ENCODE data around the gene NOP14.
"Not testable (repeated sequence)": the region's sequence is repeated elsewhere in the genome, so short reads cannot be mapped to it uniquely, and the experiment has no call there.

Gene NOP14

DNA sequence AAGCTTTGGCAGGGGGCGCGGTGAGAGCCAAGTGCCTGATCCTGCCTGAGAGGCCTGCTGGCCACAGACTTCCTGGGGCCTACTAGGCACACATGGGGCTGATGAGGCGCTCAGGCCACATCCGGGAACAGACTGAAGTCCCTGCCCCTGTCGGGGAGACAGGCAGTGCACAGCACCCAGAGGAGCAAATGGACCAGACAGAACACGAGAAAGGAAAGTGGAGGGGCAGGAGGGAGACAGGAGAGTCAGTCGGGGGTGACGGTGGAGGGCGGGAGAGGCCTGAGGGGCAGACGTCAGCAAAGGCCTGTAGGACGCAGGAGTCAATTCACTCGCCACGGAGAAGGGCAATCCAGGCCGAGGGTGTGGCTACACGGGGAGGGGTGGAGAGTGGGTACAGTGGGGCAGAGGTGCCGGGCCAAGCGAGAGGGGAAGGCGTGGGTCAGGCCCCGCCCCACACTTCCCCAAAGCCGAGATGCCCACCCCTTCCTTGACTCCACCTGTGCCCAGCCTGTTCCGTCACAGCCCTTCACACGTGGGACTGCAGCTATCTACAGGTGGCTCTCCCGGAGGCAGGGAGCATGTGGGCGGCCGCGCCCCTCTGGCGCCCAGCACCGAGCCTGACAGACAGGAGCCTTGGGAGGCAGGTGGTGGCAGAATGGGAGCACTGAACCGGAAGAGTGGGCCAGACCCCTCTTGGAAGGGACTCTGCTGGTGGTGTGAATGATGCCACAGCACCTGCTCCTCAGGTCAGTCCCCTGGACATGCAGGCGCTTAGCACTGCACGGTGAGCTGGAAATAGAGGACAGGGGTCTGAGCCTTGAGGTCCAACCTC is 20.5 kb downstream of the NOP14 start:
- no peak for DNase-seq (ENCODE audit: low spot score)

DNA sequence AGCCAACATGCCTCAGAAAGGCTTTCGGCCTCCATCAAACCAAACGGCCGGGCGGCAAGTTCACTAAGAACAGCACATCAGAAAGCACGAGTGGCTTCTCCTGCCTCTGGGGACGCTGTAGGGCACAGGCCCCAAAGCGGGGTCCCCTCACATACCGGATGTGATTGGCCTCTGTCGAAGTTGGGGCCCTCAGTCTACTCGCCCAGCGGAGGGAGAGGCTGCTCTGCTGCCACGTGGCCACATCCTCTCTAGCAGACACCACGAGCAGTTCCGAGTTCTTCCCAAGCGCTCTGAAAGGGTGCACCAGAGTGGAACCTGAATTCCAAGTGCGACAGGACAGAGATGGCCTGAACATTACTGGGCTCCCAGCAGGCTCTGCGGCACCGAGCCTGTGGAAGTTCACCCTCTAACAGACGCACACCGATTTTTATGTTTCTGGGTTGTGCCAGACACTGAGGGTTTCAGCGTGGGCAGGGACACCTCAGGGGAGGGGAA is 21.1 kb downstream of the NOP14 start:
- no peak for DNase-seq (ENCODE audit: low spot score)

DNA sequence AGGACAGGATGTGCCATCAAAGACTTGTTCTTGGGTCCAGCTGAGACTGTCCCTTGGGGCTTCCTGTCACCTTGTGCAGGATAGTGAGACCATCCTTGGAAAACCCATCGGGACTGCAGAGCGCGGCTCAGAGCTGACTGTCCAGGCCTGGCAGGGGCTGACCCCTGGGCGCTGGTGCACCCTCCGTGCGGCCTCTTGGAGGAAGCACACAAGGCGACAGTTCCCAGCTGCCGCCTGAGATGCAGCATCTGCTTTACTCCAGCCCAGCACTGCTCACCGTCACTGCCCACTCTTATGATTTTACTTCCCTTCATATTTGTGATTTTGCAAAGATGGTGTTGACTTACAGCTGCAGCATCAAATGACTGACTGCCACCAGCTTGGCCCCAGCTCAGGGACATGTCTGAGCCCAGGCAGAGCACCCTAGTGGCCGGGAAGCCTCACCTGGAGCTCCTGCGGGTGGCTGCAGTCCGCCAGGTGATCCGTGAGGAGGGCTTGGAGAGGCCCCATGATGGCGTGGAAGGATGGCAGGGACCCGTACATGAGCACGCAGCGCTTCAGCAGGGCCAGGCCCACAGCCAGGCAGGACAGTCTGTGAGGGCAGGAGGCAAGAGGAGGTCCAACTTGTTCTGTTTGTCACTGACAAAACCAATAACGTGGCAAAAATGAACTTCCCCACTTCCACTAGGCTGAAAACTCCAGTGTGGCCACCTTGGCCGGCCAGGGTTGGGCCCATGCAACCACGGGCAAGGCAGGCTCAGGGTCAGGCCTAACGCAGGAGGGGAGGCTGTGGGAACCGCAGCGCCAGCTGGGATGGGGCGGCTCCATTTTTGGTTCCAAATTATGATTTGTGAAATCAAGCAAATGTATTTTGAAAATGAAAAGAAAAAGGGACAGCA is 21.8 kb downstream of the NOP14 start:
- DNase-seq (ENCODE audit: low spot score) = no peak

DNA sequence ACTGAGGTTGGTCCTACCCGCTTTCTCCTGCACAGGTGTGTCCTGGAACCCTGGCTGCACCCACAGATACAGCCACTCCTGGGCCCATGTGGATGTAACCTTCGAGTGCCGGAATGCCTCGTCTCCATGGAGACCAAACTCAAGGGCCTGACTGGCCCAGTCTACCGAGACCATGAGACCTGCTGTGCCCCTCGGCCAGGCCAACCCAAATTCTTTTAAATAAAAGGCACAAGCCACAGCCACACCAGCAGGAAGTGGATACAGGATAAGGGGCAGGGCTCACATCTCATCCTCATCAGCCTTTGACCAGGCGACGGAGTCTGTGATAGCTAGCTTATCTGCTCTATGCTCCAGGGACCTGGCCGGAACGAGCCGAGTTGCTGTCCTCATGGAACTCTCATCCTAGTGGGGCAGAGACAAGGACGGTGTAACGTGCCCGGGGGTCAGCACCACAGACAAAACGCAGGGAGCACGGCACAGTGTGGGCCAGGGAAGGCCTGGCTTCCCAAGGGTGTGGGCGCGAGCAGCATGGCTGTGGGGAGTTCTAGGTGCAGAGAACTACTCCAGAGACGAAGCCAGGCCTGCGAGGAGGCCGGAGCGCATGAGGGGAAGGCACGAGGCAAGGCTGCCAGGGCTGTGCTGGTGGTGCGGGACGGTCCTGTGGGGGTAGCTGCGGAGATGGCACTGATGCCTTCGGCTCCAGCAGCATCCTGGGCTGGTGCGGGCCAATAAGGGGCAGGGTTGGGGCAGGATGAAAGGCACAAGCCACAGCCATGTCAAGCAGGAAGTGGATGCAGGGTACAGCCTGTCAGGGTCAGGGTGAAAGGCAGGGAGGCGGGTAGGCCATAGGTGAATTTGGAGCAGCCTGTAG is 22.7 kb downstream of the NOP14 start:
- DNase-seq (ENCODE audit: low spot score) = no peak

DNA sequence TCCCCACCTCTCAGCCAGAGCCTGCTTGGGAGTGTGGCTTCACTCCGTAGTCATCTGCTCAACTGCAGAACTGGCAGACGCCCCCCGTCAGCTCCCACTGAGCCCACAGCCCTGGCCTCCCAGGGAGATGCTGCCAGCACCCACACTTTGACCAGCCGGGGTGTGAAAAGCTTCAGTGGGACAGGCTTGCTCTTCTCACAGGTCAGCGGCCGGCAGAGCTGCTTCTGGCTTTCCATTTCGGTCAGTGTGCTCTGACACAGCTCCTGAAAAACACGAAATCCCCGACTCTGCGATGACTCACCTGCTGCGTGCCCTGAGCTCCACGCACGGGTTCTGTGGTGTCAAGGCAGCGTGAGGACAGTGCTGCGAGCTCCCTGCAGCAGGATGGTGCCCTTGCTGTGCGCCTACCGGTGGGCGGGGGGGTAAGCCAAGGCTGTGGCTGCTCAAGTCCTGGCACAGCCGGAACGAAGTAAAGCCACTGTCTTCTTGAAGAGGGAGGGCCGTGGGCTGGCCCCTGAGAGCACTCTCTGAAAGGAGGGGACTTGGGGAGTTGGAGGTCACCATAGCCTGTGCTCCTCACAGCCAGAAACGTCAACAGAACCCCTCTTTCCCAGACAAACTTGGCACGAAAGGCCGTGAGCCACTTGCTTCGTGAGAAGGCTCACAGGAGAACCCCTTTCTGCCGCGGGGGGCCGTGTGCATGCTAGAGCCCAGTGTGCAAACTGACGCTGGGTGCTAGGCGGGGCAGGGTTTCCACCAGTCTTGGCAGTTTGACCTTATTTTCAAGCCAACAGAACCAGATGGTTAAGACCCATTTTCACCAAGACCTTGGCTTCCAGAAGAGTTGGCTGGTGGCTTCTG is 23.6 kb downstream of the NOP14 start:
- no peak for DNase-seq (ENCODE audit: low spot score)

DNA sequence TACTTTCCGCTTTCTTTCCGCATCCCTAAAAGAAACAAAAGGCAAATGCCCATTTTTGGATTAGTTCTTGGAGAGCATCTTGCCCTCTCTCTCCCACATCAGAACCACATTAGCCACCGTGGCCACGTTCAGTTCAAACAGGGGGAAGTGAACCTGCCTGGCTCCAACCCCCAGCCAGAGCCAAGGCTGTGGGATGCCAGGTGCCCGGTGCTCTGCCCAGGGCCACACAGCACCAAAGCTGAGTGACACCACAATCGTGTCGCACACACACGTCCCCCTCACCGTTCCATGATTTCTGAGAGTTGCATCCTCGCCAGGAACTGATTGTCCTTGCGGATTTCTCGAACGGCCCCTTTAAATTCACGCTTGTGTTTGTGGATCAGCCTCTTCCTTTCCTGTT is 24.3 kb downstream of the NOP14 start:
- DNase-seq (ENCODE audit: low spot score) = no peak

DNA sequence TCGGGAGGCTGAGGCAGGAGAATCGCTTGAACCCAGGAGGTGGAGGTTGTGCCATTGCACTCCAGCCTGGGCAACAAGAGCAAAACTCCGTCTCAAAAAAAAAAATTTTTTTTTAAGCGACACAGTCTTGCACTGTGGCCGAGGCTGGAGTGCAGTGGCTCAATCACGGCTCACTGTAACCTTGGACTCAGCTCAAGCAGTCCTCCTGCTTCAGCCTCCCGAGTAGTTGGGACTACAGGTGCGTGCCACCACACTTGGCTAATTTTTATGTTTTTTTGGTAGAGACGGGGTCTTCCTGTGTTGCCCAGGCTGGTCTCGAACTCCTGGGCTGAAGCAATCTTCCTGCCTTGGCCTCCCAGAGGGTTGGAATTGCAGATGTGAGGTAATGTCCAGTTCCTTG is 24.8 kb downstream of the NOP14 start:
- not testable (repeated sequence) for DNase-seq (ENCODE audit: low spot score)

DNA sequence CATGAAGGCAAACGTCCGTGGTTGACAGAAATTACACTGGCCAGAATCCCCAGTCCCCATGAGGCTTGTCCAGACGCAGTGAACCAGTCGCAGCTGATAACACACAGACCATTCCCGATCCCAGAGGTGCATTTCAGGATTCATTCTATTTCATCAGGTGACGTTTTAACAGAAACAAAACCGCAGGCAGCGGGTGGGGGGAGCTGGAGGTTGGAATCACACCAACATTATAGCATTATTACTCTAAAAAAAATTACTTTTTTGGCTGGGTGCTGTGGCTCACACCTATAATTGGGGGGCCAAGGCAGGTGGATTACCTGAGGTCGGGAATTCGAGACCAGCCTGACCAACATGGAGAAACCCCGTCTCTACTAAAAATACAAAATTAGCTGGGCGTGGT is 25.2 kb downstream of the NOP14 start:
- no peak for DNase-seq (ENCODE audit: low spot score)

DNA sequence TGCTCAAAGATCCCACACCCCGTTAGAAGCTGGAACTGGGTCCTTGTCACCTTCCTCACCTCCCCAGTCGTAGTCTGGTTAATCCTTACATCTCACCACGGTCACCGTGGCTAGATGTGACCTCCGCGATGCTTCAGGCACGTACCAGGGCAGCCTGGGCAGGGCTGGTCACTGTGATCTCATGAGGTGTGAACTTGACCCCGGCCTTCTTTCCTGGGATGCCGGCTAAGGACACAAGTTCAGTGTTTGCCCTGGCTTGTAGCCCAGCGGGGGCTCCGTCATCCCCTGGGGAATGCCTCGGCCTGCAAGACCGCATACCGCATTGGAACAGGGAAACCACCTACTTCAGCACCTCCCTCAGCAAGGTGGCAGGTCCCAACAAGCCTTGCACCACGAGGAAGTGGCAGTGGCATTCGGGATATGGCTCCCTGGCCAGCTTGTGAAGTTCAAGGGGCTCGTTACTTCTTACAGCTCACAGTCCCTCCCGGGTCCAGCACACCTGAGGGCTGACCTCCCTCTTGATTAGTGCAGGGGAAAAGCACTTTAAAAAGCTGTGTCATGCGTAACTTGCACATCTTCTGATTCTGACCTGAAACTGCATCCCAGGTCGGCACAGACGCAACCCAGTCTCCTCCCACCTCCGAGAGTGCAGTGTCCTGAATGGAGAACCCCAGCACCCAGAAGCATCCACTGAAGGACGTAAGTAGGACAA is 25.9 kb downstream of the NOP14 start:
- no peak for DNase-seq (ENCODE audit: low spot score)

DNA sequence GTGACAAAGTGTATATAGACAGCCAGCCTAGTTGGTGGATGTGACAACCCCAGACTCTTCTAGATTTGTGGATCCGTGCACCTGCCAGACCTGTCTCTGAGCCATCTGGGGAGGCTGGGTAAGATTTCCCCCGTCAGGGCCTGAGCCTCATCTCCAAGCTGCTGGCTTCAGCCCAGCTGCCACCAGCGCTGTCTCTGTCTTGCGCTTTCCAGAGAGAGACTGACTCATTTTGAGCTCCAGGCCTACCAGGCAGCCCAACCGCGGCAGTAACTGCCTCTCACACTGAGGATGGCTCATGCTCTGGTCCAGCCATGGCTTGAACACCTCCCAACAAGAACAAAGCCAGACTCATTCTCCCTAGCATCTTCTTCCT is 26.4 kb downstream of the NOP14 start:
- DNase-seq (ENCODE audit: low spot score) = no peak

DNA sequence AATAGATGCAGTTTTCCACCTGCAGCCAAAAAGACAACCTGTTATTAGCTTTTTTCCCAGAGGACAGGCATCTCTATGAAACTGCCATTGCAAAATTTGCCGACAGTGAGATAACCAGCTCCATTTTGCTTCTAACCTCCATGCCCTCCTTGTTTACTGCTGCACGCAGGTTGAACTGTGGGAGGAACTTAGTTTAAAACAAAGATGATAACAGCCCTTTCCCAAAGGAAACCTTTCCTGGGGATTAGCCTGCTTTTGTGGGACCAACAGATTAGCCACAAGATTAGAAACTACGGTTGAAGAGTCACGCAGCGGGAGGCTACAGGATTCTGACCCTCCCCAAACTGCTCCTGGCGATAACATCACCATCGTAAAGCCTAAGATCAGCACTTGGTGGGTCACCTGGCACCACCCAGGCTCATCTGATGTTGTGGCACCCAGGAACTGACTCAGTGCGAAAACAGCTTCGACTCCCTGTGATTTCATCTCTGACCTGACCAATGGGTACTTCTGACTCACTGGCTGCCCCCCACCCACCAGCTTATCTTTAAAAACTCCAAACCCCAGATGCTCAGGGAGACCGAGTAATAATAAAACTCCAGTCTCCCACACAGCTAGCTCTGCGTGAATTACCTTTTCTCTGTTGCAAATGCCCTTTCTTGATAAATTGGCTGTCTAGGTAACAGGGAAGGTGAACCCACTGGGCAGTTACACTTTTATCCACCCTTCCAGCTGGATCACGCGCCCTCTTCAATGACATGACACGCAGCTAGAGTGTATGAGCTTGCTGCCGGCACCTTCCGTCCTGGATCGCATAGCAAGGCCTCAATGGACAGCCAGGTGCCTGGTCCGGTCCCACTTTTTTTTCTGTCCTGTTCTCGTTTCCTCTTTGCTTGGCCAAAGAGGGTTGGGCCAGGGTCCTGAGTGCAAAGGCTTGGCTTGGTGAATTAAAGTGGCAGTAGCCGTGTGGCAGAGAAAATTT is 27.2 kb downstream of the NOP14 start:
- peak; percentile 31 for DNase-seq (ENCODE audit: low spot score)

DNA sequence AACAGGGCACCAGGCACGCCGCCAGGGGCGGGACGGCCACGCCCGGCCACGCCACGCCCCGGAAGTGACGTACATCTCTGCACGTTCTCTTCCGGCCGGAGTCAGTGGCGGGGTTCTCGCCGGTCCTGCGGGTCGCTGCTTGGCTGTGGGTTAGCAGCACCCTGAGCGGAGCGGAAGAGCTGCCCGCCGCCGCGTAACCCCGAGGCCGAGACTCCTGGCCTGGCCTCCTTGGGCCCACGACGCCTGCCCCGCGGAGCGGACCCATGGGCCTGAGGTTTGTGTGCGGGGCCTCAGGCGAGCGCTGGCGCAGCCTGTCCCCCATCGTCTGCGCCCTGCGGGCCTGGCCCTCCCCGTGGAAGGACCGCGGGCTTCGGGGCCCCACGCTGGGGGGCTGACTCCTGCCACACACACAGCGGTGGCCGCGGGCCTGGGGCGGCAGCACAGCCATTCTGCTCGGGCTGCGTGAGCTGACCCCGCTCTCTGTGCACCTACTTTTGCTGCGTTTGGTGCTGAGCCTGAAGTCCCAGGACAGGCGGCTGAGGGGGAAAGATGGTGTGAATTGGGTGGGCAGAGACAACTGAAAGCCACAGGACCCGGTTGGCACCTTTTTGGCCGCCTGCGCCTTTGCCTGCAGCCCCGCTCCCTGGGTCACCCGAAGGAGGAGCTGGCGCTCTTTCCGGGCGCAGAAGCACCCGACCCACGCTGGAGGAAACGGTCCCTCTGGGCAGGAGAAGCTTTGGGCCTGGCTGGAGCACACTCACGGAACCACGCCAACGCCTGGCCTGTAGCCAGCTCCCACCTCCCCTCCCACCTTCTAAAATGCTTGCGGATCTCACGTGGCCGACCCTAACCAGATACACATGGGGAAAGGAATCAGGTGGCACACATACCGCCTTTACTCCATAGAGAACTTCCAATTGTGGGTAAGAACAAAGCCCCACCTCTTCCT is 28.1 kb downstream of the NOP14 start:
- DNase-seq (ENCODE audit: low spot score) = peak; percentile 96

DNA sequence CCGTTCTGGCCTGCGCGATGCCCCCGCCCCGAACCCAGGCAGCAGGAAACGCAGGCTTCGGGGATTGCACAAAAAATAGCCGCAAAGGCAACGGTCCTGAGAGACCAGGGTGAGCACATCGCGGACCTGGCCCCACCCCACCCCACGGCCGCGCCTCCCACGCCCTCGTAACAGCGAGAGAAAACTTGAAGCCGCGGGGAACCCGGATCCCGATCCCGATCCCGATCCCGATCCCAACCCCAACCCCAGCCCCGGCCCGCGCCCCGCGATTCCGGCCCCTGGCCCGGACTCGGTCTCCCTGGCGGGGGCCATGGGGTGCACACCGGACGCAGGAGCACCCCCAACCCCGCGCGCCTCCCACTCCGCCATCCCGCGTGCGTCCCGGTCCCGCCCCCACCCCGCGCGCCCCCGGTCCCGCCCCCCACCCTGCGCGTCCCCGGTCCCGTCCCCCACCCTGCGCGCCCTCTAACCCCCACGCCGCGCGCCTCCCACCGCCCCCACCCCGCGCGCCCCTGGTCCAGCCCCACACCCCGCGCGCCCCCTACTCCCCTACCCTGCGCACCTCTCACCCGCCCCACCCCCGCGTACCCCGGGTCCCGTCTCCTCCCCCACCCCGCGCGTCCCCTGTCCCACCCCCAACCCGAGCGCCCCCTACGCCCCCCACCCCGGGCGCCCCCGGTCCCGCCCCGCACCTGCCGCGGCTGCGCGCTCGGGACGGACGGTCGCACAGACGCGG is 29.0 kb downstream of the NOP14 start:
- DNase-seq (ENCODE audit: low spot score) = peak; percentile 29

DNA sequence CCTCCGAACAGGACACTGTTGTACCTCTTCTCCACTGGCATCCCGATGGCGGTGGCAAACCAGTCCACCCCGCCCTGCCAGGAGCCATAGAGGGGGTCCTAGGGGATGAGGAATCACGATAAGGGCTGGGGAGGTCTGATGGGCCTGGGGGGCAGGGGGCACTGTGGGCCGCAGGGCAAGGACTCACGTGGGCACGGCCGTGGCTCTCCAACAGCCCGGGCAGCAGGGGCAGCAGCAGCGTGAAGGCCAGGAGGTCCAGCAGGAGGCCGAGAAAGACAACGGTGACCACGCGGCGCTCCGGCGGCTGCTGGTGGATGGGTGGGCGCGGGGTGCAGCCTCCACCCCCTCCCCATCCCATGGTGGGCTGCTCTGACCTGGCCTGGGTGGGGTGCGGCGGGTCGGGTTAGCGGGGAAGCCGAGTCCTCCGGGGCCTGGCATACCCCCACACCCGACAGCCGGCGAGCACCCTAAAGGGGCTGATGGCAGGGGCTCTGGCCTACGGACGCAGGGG is 29.6 kb downstream of the NOP14 start:
- DNase-seq (ENCODE audit: low spot score) = no peak

DNA sequence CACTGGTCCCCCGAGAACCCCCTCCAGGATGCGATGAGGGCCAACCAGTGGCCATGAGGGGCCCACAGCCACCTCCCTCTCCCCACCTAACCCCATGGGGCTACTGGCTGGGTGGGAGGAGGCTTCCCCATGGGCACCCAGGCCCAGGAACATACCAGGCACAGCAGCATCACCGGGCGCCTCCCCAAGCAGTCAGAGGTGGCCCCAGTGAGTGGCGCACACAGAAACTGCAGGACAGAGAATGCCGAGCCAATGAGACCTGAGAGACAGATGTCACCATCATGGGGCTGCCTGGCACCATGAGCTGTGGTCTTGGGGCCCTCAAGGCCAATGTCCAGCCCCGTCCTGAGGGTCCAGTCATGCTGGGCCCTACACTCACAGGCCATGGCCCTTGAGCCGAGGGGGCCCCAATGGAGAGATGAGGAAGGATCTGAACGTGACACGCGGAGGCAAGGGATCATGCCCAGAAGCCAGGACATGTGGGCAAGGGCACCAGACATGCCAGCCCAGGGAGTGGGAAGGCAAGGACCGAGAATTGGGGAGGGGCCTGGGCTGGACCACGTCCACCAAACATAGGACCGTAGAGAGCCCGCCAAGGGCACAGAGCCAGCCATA is 30.1 kb downstream of the NOP14 start:
- DNase-seq (ENCODE audit: low spot score) = no peak

DNA sequence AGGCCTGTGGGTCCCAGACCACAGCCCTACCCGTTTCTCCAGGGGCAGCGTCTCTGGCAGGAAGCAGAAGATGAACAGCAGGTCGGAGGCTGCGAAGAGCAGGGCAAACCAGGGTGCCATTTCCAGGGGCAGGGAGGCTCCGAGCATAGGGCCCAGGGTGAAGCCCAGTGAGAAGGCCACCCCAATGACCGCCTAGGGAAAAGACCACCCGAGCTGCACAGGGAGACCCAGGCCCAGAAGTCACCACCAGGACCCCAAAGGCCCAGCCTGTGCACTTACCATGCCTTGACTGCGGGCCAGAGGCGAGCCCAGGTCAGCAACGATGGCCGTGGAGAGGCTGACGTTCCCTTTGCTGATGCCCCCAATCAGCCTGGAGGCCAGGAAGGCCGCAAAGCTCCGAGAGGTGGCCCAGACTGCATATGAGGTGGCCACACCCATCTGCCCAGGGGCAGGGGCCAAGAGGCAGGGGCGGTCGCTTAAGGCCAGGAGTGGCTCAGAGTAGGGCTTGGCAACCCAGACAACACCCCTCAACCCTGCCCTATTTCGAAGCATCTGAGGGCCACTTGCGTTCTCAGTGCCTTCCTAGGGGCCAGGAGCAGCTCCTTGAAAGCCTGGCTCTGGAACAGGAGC is 30.8 kb downstream of the NOP14 start:
- no peak for DNase-seq (ENCODE audit: low spot score)
